ENCODE data around the gene ZNF778. TPM values are rescaled to one million over a fixed set of nuclear protein-coding genes. Genes with fewer than 3 reads are reported as not detected.

ZNF778 gene
- total and polyA plus RNA-seq, 2 of the 13 experiments (the other 11 are each of a cell fraction or from before 2014, with no cell fraction given): 3.8 to 7.2 TPM

- TF ChIP-seq ZFP41 (CRISPR knock-in tag; IDR thresholded peaks at IDR 0.05; ENCODE audit: borderline replicate concordance) (no peak), ZBTB25 (CRISPR knock-in tag; IDR thresholded peaks at IDR 0.05) (peak; percentile 48; the same call in 1 of the 2 replicates), POLR2AphosphoS5 (IDR thresholded peaks at IDR 0.05; ENCODE audit: low read depth, low read length) (0 out of 2 replicates have a peak, but pooled peaks have one; percentile 16), MTF2 (CRISPR knock-in tag; IDR thresholded peaks at IDR 0.05; ENCODE audit: borderline replicate concordance) (no peak), ZFP1 (CRISPR knock-in tag; IDR thresholded peaks at IDR 0.05) (0 out of 2 replicates have a peak, but pooled peaks have one; percentile 35), ZNF180 (CRISPR knock-in tag; IDR thresholded peaks at IDR 0.05; ENCODE audit: borderline replicate concordance, low read depth) (no peak), ZNF431 (CRISPR knock-in tag; IDR thresholded peaks at IDR 0.05; ENCODE audit: borderline replicate concordance, low read depth) (no peak), KMT2A (CRISPR knock-in tag; IDR thresholded peaks at IDR 0.05) (peak; percentile 35; the same call in 1 of the 2 replicates), ZNF512 (CRISPR knock-in tag; IDR thresholded peaks at IDR 0.05) (no peak), ZNF234 (CRISPR knock-in tag; conservative IDR thresholded peaks at IDR 0.05) (no peak), ZNF350 (CRISPR knock-in tag; IDR thresholded peaks at IDR 0.05; ENCODE audit: borderline replicate concordance, low read depth) (peak; percentile 21; the same call in 1 of the 2 replicates), GATAD2A (CRISPR knock-in tag; IDR thresholded peaks at IDR 0.05) (peak; percentile 48; the same call in 1 of the 2 replicates), RAD21 (CRISPR knock-in tag; IDR thresholded peaks at IDR 0.05) (peak; percentile 91), U2AF2 (IDR thresholded peaks at IDR 0.05; ENCODE audit: low read depth, low read length) (no peak), SOX5 (CRISPR knock-in tag; IDR thresholded peaks at IDR 0.05; ENCODE audit: borderline replicate concordance) (0 out of 2 replicates have a peak, but pooled peaks have one; percentile 30), SP1 (IDR thresholded peaks at IDR 0.05) (no peak), SP1 (CRISPR knock-in tag; IDR thresholded peaks at IDR 0.05) (no peak)
- TF ChIP-seq, protein P1, sequence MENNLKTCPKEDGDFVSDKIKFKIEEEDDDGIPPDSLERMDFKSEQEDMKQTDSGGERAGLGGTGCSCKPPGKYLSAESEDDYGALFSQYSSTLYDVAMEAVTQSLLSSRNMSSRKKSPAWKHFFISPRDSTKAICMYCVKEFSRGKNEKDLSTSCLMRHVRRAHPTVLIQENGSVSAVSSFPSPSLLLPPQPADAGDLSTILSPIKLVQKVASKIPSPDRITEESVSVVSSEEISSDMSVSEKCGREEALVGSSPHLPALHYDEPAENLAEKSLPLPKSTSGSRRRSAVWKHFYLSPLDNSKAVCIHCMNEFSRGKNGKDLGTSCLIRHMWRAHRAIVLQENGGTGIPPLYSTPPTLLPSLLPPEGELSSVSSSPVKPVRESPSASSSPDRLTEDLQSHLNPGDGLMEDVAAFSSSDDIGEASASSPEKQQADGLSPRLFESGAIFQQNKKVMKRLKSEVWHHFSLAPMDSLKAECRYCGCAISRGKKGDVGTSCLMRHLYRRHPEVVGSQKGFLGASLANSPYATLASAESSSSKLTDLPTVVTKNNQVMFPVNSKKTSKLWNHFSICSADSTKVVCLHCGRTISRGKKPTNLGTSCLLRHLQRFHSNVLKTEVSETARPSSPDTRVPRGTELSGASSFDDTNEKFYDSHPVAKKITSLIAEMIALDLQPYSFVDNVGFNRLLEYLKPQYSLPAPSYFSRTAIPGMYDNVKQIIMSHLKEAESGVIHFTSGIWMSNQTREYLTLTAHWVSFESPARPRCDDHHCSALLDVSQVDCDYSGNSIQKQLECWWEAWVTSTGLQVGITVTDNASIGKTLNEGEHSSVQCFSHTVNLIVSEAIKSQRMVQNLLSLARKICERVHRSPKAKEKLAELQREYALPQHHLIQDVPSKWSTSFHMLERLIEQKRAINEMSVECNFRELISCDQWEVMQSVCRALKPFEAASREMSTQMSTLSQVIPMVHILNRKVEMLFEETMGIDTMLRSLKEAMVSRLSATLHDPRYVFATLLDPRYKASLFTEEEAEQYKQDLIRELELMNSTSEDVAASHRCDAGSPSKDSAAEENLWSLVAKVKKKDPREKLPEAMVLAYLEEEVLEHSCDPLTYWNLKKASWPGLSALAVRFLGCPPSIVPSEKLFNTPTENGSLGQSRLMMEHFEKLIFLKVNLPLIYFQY (CRISPR knock-in tag; IDR thresholded peaks at IDR 0.05; ENCODE audit: borderline replicate concordance): no peak
- TF ChIP-seq, protein P2, sequence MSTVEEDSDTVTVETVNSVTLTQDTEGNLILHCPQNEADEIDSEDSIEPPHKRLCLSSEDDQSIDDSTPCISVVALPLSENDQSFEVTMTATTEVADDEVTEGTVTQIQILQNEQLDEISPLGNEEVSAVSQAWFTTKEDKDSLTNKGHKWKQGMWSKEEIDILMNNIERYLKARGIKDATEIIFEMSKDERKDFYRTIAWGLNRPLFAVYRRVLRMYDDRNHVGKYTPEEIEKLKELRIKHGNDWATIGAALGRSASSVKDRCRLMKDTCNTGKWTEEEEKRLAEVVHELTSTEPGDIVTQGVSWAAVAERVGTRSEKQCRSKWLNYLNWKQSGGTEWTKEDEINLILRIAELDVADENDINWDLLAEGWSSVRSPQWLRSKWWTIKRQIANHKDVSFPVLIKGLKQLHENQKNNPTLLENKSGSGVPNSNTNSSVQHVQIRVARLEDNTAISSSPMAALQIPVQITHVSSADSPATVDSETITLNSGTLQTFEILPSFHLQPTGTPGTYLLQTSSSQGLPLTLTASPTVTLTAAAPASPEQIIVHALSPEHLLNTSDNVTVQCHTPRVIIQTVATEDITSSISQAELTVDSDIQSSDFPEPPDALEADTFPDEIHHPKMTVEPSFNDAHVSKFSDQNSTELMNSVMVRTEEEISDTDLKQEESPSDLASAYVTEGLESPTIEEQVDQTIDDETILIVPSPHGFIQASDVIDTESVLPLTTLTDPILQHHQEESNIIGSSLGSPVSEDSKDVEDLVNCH (CRISPR knock-in tag; IDR thresholded peaks at IDR 0.05): no peak
Measured at GRCh38 chr16:89216315-89217137, 977 bp upstream of the ZNF778 start (continued).

Measured in HepG2 (cell line).